GM18526 (cell line): Measurements from ENCODE around the gene SEC31A.

Experiments used
- POLR2A ChIP-seq: IDR thresholded peaks from 3 replicates; pipeline ENCODE4 v1.6.1; 2011; ENCODE audit not compliant: insufficient read length; ENCODE audit errors: extremely low read depth

Gene SEC31A

GRCh38 chr4:82900411-82901182, 9.6 kb upstream of the SEC31A start, which contains the start of gene THAP9:
Gene THAP9, plus strand, starts transcription at chr4:82900735. Its CDS starts 68 bp downstream, at chr4:82900803.
- peak; percentile 63 for TF ChIP-seq POLR2A

GRCh38 chr4:82900066-82900410, 9.1 kb upstream of the SEC31A start:
- no peak for TF ChIP-seq POLR2A

GRCh38 chr4:82899374-82900065, 8.6 kb upstream of the SEC31A start:
- no peak for TF ChIP-seq POLR2A

GRCh38 chr4:82898322-82899243, 7.6 kb upstream of the SEC31A start:
- no peak for TF ChIP-seq POLR2A

- no peak for TF ChIP-seq POLR2A
These were observed 5.8 kb upstream of the SEC31A start for GRCh38 chr4:82896755-82897154.

GRCh38 chr4:82893942-82894341, 3.0 kb upstream of the SEC31A start:
- TF ChIP-seq POLR2A, result no peak

- TF ChIP-seq POLR2A, result no peak
These were observed 1.5 kb upstream of the SEC31A start for GRCh38 chr4:82892467-82892802.

GRCh38 chr4:82891707-82892466, 934 bp upstream of the SEC31A start:
- no peak for TF ChIP-seq POLR2A

GRCh38 chr4:82890528-82890900, 439 bp downstream of the SEC31A start:
- TF ChIP-seq POLR2A, result no peak

- TF ChIP-seq POLR2A, result no peak
These were observed 1.7 kb downstream of the SEC31A start for GRCh38 chr4:82889287-82889686.

- no peak for TF ChIP-seq POLR2A
These were observed 4.6 kb downstream of the SEC31A start for GRCh38 chr4:82886147-82886942.

GRCh38 chr4:82885410-82885809, 5.5 kb downstream of the SEC31A start:
- no peak for TF ChIP-seq POLR2A

GRCh38 chr4:82868572-82868971, 22.4 kb downstream of the SEC31A start:
- TF ChIP-seq POLR2A, result no peak

GRCh38 chr4:82866706-82867385, 24.1 kb downstream of the SEC31A start:
- TF ChIP-seq POLR2A, result no peak
